ENCODE data around the gene MAPK11.
A peak's percentile ranks its signal among the peaks of the same experiment; 100 is the strongest.

Gene MAPK11

GRCh38 chr22:50222508-50222907, 47.7 kb downstream of the MAPK11 start:
- Histone ChIP-seq H3K4me1 (ENCODE audit: insufficient read depth, low read length, poor library complexity, severe bottlenecking) (no peaks in the 10 kb centered on the region), H3K27me3 (ENCODE audit: insufficient read depth, low read length, poor library complexity, severe bottlenecking) (no peaks in the 10 kb centered on the region), H3K4me2 (ENCODE audit: low read depth, low read length, poor library complexity, severe bottlenecking) (no peak overlapping the region), H3K79me2 (ENCODE audit: insufficient read depth, low read length) (no peaks in the 10 kb centered on the region), H4K20me1 (ENCODE audit: insufficient read depth, low read length, poor library complexity, severe bottlenecking) (no peaks in the 10 kb centered on the region), H3K9ac (ENCODE audit: low read depth, low read length, poor library complexity, severe bottlenecking) (no peak overlapping the region), H3K36me3 (ENCODE audit: insufficient read depth, low read length) (peaks cover 70% of the 10 kb centered on the region; the same call in 1 of the 2 replicates), H3K4me3 (ENCODE audit: low read length, poor library complexity, severe bottlenecking) (no peak overlapping the region), H3K9me2 (replicated peaks; ENCODE audit: low read depth, low read length) (no peaks in the 10 kb centered on the region), H3F3A (ENCODE audit: low read depth) (no peaks in the 10 kb centered on the region), H2AFZ (ENCODE audit: low read length) (no peak overlapping the region), H3K9me3 (ENCODE audit: insufficient read depth, low read depth, low read length) (no peaks in the 10 kb centered on the region)
- TF ChIP-seq EZH2phosphoT487 (IDR thresholded peaks at IDR 0.05; ENCODE audit: borderline replicate concordance) (no peak), CTCF (conservative IDR thresholded peaks at IDR 0.05; ENCODE audit: low read length) (no peak)

- no peaks in the 10 kb centered on the region for H3K4me1 ChIP-seq (ENCODE audit: insufficient read depth, low read length, poor library complexity, severe bottlenecking)
- no peak overlapping the region for H2AFZ ChIP-seq (ENCODE audit: low read length)
- peaks cover 79% of the 10 kb centered on the region; the same call in 1 of the 2 replicates for H3K36me3 ChIP-seq (ENCODE audit: insufficient read depth, low read length)
- H3K9me3 ChIP-seq (ENCODE audit: insufficient read depth, low read depth, low read length) = no peaks in the 10 kb centered on the region
- H4K20me1 ChIP-seq (ENCODE audit: insufficient read depth, low read length, poor library complexity, severe bottlenecking) = no peaks in the 10 kb centered on the region
- no peaks in the 10 kb centered on the region for H3F3A ChIP-seq (ENCODE audit: low read depth)
- TF ChIP-seq CTCF (conservative IDR thresholded peaks at IDR 0.05; ENCODE audit: low read length) (peak; percentile 24; the same call in 1 of the 2 replicates), EZH2phosphoT487 (IDR thresholded peaks at IDR 0.05; ENCODE audit: borderline replicate concordance) (no peak)
- H3K79me2 ChIP-seq (ENCODE audit: insufficient read depth, low read length) = no peaks in the 10 kb centered on the region
- H3K9ac ChIP-seq (ENCODE audit: low read depth, low read length, poor library complexity, severe bottlenecking) = no peak overlapping the region
- H3K4me3 ChIP-seq (ENCODE audit: low read length, poor library complexity, severe bottlenecking) = no peak overlapping the region
- no peaks in the 10 kb centered on the region for H3K27me3 ChIP-seq (ENCODE audit: insufficient read depth, low read length, poor library complexity, severe bottlenecking)
- no peak overlapping the region for H3K4me2 ChIP-seq (ENCODE audit: low read depth, low read length, poor library complexity, severe bottlenecking)
- no peaks in the 10 kb centered on the region for H3K9me2 ChIP-seq (replicated peaks; ENCODE audit: low read depth, low read length)
Observed at GRCh38 chr22:50221410-50222300, 48.5 kb downstream of the MAPK11 start.

GRCh38 chr22:50220603-50221409, 49.4 kb downstream of the MAPK11 start:
- no peaks in the 10 kb centered on the region for H3K9me3 ChIP-seq (ENCODE audit: insufficient read depth, low read depth, low read length)
- no peak overlapping the region for H2AFZ ChIP-seq (ENCODE audit: low read length)
- H3F3A ChIP-seq (ENCODE audit: low read depth) = no peaks in the 10 kb centered on the region
- H3K9me2 ChIP-seq (replicated peaks; ENCODE audit: low read depth, low read length) = no peaks in the 10 kb centered on the region
- no peak overlapping the region for H3K4me3 ChIP-seq (ENCODE audit: low read length, poor library complexity, severe bottlenecking)
- TF ChIP-seq EZH2phosphoT487 (IDR thresholded peaks at IDR 0.05; ENCODE audit: borderline replicate concordance) = no peak
- no peak for TF ChIP-seq CTCF (conservative IDR thresholded peaks at IDR 0.05; ENCODE audit: low read length)
- no peaks in the 10 kb centered on the region for H3K27me3 ChIP-seq (ENCODE audit: insufficient read depth, low read length, poor library complexity, severe bottlenecking)
- H4K20me1 ChIP-seq (ENCODE audit: insufficient read depth, low read length, poor library complexity, severe bottlenecking) = no peaks in the 10 kb centered on the region
- H3K4me1 ChIP-seq (ENCODE audit: insufficient read depth, low read length, poor library complexity, severe bottlenecking) = no peaks in the 10 kb centered on the region
- no peak overlapping the region for H3K4me2 ChIP-seq (ENCODE audit: low read depth, low read length, poor library complexity, severe bottlenecking)
- H3K9ac ChIP-seq (ENCODE audit: low read depth, low read length, poor library complexity, severe bottlenecking) = no peak overlapping the region
- peaks cover 82% of the 10 kb centered on the region; the same call in 1 of the 2 replicates for H3K36me3 ChIP-seq (ENCODE audit: insufficient read depth, low read length)
- H3K79me2 ChIP-seq (ENCODE audit: insufficient read depth, low read length) = no peaks in the 10 kb centered on the region
